Measurements from ENCODE around the gene HPGD. TPM values are rescaled to one million over a fixed set of nuclear protein-coding genes. Genes with fewer than 3 reads are reported as not detected.
A peak's percentile ranks its signal among the peaks of the same experiment; 100 is the strongest.
"Not testable (repeated sequence)": the region's sequence is repeated elsewhere in the genome, so short reads cannot be mapped to it uniquely, and the experiment has no call there.

HPGD gene
- total RNA-seq, 1 donor, result 18.3 TPM

DNA sequence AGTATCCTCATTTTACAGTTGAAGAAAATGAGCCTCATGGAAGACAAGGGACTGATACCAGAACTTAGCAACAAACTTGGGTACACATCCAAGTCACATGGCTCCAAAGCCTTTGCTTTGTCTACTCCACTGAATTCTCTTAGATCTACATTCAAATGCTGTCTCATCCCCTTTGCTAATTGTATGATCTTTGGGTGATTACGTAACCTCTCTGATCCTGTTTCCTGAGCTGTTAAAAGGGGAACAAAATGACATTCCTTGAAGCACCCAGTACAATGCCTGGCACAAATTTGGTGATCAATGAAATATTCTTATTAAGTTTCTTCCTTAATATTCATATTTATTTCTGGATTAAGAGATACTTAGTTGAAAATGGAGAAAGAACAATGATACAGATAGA, 5.9 kb upstream of the HPGD start:
- DNase-seq (ENCODE audit: low read depth in 2 of 3, low spot score in 2 of 3), result no peak

DNA sequence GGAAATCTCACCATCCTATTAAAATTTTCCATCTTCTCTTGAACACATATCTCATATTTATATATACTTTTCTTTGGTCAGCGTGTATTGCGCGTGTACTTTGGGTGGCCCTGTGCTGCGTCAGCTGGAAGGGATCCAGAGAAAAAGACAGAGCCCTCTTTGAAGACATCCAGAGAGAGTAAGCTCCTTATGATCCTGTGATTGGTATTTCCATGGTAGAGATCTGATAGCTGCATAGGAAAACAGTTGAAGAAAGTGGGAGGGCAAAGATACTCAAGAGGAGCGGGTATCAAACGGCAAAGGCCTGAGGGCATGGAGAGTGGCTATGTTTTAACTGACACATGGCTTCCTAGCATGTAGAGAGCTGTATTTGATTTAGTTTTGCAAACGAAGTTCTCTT, 4.4 kb upstream of the HPGD start:
- DNase-seq (ENCODE audit: low read depth in 2 of 3, low spot score in 2 of 3), result no peak

DNA sequence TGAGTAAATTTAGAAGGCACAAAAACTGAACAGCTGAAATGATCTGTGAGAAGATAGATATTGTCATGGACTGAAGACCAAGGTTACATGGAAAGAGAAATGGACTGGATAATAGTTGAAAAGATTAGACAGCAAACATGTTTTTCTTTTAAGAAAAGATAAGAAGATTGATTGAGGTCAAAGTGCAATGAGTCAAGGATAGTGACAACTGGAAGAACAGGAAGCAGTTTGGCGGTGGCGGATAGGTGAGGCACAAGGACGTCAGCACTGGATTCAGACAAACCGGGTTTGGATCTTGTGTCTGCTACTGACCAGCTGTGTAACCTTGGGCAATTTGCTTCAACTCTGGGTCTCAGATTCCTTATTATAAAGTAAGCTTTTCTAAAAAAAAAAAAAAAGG, 2.0 kb upstream of the HPGD start:
- no peak for DNase-seq (ENCODE audit: low read depth in 2 of 3, low spot score in 2 of 3)

DNA sequence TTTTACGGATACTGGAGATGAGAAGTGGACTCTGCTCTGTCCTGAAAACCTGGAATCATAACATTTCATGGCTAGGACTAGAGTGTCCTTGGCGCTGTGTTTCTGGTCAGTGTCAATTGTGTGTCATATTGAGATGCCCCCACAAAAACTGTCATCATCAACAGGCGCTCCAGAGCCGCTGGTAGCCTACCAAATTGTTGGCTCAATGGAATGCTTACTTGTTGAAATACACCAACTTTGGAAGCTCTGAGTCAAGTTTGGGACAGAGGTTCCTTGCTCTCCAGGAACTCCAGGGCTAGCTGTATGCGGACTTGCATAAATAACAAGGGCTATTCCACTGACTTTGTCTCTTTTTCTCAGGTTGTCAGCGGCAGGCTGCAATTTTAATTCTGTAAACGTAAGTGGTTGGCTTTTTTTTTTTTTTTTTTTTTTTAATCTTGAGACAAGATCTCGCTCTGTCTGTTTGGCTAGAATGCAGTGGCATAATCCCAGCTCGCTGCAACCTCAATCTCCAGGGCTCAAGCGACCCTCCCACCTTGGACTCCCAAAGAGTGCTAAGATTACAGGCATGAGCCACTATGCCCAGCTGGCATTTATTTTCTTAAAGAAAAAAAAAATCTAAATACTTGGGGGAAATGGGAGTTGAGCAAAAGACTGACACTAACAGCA, 871 bp upstream of the HPGD start:
- peak in 1 of 3 donors; percentile 32 for DNase-seq (ENCODE audit: low read depth in 2 of 3, low spot score in 2 of 3)

DNA sequence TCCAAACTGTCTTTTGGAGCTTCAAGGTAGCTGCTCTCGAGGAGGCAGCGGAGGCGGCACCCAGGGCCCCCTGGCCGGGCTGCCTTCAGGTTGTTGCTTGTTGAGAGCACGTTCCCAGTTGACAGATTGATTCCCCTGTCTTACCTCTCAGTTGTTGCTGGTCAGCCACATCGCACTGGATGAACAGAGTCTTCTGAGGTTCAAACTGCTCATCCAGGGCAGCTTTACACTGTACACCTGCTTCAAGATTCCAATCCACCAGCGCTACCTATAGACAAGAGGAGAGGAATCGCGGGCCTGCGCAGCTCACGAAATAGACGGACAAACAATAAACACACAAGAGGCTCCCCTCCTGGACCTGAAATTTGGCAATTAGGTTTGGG, 497 bp downstream of the HPGD start:
- DNase-seq (ENCODE audit: low read depth in 2 of 3, low spot score in 2 of 3), result peak; percentile 0 to 37 (median 22)

DNA sequence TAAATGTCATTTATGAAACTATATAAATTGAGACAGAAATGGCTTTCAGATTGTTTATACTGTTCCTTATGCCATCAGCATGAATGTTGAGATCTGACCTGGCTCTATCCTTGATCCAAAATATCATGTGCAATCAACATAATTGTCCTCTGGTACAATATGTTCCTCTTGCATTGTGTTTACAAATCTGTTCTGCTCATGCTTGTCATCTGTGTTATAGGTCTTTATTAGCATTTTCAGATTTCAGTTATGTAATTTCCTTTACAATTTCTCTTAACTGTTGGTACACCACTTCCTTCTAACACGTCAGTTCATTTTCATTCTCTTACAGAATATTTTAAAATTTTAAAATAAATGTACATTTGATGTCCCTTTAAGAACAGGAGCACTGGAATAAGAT, 1.6 kb downstream of the HPGD start:
- DNase-seq (ENCODE audit: low read depth in 2 of 3, low spot score in 2 of 3), result peak in 1 of 3 donors; percentile 34

DNA sequence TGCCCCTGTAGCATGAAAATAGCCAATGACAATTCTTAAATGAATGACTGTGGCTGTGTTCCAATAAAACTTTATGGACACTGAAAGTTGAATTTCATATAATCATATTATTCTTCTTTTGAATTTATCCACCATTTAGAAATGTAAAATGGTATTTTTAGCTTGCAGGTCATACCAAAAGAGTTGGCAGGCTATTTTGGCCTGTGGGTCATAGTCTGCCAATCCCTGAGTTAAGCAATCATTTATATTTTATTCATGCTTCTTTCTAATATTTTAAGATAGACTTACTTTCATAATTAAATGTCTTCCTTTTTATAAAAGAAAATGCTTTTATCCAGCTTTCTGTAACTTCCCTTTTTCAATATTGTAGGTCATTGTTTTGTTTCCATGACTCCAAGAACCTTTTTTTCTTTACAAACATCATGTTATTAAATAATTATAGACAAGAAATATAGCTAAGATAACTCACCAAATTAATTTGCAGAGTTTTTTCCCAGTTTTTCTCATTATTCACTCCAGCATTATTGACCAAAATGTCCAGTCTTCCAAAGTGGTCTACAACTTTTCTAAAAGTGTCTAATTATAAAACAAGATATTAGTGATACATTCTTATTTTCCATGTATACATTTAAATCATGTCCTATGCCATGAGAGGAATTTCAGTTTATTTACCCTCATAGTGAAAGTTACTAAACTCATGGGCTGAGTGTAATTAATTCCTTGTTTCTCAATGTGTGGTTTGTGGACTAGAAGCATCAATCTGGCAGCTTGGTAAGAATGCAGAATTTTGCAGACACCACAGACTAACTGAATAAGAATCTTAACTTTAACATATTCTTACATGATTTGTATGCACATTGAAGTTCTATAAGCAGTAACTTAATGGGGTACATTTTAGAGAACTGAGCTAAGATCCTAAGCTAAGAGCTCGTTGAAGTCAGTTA, 4.5 kb downstream of the HPGD start:
- peak in 2 of 3 donors; percentile 36 to 81 for DNase-seq (ENCODE audit: low read depth in 2 of 3, low spot score in 2 of 3)

DNA sequence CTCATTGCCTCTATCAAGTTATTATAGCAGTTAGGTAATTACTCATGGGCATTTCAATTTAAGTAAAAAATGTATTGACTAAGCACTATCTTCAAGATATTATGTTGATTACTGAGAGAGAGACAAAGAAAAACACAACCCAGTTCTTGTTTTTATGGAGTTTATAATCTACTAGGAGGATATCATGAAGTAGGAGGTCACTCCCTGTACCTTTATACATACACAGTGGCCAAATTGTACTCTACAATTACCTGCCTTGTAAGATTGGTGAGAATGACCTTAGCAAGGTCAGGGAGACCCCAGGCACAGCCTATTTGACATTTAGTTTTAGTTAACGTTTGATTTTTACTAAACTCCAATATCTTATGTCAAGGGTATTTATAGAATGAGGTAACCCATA, 5.5 kb downstream of the HPGD start:
- no peak for DNase-seq (ENCODE audit: low read depth in 2 of 3, low spot score in 2 of 3)

DNA sequence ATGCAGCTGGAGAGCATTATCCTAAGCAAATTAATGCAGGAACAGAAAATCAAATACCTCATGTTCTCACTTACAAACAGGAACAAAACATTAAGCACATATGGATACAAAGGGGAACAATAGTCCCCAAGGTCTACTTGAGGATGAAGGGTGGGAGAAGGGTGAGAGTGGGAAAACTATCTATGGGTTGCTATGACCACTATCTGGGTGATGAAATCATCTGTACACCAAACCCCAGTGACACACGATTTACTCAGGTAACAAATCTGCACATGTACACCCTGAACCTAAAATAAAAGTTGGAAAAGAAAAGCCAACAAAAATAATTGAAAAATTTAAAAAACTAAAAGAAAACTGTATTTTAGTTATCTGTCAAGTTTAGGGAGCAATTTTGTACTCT, 5.9 kb downstream of the HPGD start:
- no peak for DNase-seq (ENCODE audit: low read depth in 2 of 3, low spot score in 2 of 3)

DNA sequence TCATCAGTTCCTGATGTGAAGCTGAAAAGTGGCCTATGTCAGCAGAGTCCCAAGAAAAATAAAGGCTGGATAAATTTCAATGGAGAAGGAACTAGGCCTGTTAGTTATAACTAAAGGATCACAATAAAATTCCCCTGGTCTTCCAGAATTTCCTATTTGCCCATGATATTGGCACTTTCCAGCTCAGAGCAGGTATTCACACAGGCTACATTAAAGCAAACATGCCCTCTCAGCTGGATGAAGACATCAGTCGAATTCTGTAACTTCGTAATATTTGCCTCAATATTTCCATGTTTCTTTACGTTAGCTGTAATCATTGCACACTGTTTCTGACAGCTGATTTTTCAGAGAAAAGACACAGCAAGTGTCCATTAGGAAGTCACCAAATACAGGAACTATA, 9.5 kb downstream of the HPGD start:
- no peak for DNase-seq (ENCODE audit: low read depth in 2 of 3, low spot score in 2 of 3)

DNA sequence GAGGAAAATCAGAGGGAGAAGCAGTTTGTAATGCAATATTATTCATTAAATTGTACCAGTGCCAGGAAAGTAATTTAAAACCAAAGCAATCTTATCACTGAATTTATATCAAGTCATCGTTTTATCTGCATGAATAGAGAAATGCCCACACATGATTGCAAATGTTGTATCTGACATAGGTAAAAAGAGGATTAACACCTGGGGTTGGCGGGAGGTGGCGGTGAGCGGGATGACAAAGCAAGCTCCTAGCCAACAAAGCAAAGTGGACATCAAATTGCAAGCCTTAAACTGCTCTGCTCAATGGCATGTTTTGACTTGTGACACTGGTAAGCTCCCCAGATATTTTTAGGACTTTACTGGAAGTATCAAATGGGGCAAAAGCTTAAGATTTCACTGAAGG, 16.4 kb downstream of the HPGD start:
- no peak for DNase-seq (ENCODE audit: low read depth in 2 of 3, low spot score in 2 of 3)

DNA sequence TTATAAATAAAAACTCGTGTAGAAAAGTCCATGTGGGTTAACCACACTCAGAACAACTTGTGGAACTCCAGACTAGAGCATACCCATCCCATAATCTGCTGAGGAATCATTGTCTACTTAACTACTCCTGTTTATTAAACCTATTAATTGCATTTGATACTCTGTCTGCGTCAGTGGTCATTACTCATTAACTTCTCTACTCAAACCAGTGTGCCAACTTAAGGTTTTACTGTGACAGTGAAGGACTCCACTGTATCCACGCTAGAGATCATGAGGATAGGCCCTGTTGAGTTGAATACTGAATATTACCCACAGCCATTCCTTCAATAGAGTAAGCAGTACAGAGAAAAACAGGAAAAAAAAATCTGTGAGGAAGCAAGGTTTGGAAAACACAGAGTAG, 17.3 kb downstream of the HPGD start:
- no peak for DNase-seq (ENCODE audit: low read depth in 2 of 3, low spot score in 2 of 3)

DNA sequence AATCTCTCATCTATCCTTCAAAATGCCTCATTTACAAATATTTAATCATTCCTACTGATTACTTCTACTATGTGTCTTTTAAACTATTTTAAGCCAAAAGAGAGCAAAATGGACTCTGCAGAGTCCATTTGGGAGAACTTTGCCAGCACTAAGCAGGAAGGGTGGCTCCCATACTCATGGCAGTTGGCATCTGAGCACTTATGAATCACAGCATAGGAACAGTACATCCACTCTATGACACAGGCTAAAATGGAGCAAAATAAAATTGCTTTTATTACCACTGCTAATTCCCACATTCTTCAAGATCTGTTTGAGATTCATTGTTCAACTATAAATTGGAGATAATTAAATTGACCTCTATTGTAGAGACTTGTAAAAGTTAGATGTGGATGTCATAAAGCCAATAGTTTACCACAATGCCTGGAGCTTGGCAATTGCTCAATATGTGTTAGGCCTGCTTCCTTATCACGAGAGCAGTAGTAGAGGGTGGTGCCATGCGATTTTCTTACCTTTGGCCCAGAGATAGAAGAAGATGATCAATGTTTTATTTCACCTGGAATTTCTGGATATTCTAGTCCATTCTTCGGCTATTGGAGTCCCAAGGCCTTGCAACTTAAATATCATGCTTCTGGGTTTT, 19.1 kb downstream of the HPGD start:
- DNase-seq (ENCODE audit: low read depth in 2 of 3, low spot score in 2 of 3), result no peak

DNA sequence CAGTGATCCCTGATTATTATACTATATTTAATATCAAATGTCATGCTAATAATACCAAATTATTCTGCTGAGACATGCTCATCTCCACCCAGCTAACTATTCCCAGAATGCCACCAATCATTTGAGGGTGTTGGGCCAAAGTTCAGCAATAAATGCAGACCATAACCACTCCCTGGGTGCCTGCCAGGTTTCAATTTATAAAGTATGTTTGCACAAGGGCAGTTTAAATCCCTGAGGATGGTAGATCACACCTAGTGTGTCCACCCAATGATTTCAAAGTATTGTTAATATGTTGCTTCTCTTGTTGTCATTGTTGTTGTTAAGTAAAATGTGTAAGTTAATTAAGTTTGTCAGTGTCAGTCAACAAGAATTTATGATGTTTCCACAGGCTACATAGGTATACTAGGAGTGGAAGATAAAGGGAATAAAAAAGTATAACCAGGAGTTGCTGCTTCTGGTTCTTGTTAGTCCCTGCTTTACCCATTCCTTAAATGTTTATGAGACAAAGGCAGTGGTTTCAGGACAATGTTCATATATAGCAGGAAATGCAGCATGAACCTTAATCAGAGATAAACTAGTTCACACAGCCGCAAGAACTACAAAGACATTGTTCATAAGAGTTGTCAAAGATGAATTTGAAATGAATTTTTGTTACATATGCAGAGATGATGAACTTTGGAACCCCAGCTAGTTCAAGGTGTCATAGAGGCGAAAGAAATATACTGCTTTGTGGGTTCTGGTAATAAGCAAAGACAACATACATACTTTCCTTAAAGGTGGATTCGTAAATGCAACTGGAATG, 25.5 kb downstream of the HPGD start:
- no peak for DNase-seq (ENCODE audit: low read depth in 2 of 3, low spot score in 2 of 3)

DNA sequence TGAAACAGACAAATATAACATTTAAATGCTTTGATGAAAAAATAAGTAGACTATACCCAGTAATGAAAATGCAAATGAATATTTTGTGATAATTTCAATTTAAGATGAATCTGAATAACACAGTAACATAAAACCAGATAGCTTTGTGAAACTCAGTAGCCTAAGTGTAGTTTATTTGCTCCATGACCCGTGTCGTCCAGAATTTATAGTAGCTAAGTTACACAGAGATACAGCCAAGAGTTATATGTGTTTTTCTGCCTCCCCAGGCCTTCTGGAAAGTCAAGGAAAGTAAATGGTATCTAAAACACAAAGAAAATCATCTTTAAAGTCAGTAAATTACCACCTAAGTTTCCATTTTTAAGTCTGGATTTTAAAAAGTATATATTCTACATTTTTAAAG, 26.7 kb downstream of the HPGD start:
- no peak for DNase-seq (ENCODE audit: low read depth in 2 of 3, low spot score in 2 of 3)

DNA sequence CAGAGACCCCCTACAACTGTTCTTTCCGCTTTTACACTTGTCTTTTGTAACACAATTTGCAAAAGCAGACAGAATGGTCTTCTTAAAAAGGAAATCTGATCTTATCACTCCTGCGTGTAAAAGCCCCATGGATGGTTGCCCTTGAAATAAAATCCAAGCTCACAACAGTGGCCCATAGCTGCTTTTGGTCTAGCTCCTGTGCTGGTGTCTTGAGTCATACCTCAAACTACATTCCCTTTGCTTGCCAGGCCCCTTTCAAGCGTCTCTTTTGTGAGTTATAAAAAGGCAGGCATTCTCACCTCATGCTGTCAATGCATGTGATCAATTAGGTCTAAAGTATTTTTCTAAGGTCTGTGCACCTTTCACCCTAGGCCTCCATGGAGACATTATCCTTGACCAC, 27.6 kb downstream of the HPGD start:
- no peak for DNase-seq (ENCODE audit: low read depth in 2 of 3, low spot score in 2 of 3)

DNA sequence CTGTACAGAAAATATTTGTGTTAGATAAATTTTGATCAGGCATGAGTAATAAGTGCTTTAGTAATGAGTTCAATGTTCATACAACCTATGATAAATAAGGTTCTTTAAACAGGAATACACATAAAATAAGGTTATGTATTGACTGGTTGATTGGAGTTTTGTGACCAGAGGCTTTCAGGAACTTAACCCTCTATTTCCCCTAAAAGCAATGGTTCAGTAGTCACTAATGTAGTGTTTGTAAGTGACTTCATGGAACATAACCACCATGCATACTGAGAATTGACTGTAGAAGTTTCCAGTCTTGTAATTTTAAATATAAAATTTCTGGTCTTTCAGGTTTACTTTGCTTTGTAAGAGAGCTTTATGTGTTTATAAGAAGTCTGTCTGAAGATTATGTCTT, 28.1 kb downstream of the HPGD start:
- no peak for DNase-seq (ENCODE audit: low read depth in 2 of 3, low spot score in 2 of 3)

DNA sequence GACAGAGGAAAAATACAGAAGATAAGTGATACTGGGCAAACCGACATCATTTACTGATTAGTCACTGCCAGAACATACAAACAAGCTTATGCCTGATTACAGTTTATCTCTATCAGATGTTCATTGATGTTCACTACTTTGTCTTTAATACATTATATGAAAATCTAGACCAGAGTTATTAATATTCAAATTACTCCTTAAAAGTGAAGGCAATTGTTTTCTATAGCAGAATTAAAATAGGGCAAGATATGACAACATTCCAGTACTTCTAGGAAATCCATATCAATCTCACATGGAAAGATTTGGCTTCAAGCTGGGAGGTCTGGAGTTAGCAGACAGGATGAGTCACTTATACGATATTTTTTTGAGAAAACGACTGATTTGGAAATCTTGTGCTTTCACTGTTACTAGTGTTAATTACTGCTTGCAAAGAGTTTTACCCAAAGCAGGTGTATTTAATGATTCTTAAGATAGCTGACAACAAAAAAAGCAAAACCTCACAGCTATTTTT, 31.8 kb downstream of the HPGD start:
- DNase-seq (ENCODE audit: low read depth in 2 of 3, low spot score in 2 of 3), result no peak

DNA sequence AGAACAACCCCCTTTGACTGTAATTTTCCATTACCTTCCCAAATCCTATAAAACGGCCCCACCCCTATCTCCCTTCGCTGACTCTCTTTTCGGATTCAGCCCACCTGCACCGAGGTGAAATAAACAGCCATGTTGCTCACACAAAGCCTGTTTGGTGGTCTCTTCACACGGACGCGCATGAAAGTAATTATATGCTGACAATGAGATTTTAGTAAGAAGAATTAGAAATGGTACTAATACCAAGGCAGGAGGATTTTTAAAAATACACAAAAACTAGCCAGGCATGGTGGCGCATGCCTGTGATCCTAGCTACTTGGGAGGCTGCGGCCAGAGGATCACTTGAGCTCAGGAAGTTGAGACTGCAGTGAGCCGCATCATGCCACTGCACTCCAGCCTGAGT, 33.9 kb downstream of the HPGD start:
- DNase-seq (ENCODE audit: low read depth in 2 of 3, low spot score in 2 of 3), result not testable (repeated sequence)

DNA sequence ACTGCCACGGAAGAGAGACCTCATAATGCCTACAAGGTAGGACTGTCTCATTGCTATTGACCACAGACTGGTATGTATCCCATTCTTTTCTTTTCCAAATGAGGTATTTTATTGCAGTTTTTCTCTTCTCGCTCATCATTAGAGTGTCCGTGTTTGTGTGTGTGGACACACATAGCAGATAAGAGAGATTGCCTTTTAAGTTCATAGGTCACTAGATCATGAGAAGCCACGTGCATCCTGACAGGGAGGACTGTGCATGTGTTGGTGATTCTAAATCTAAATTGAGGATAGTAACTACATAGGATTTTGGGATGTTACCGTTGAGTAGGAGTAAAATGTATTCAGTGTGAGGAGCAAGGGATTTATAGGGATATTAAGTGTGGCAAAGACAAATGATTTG, 37.3 kb downstream of the HPGD start:
- DNase-seq (ENCODE audit: low read depth in 2 of 3, low spot score in 2 of 3), result no peak

DNA sequence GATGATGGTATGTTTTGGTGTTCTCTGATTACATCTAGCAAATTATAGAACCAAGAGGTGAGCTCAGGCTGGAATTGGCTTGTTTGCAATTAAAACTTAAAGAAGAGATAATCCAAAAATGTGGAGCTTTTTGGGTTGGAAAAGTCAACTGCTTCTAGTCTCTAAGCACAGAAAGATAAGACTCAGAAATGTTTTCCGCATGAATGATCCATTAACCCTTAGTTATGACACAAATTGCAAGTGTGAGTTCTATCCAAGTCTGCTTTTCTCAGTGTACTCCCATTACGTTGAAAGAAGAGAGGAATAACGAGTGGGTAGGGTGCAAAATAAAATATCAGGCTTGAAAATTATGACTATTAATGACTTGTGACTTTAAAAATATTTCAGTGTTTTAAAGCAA, 38.5 kb downstream of the HPGD start:
- DNase-seq (ENCODE audit: low read depth in 2 of 3, low spot score in 2 of 3), result no peak

Data from hematopoietic multipotent progenitor cell (in vitro differentiated cells).